SU-DHL-6 (cell line): ENCODE results near the gene CHORDC1.

Source experiments
- H2AFZ ChIP-seq: fragments of 200-600 bp; sonication (generic); 2 replicates; pipeline ENCODE4 v1.6.1; 2014; ENCODE audit warnings: low read depth, mild to moderate bottlenecking, moderate library complexity, mixed read lengths, antibody characterized with exemption, low read length; ENCODE audit not compliant: severe bottlenecking
- H3F3A ChIP-seq: fragments of 200-600 bp; shearing (Covaris generic); 2 replicates; pipeline ENCODE4 v1.6.0; 2016; ENCODE audit warnings: antibody characterized with exemption, mild to moderate bottlenecking; ENCODE audit not compliant: insufficient read depth
- H3K27ac ChIP-seq: fragments of 200-600 bp; sonication (generic); 2 replicates; pipeline ENCODE4 v1.5.1; 2016; ENCODE audit warnings: low read depth, mild to moderate bottlenecking, low read length, moderate library complexity, mixed read lengths
- H3K27me3 ChIP-seq: fragments of 200-600 bp; sonication (generic), shearing (Covaris generic); 2 replicates; pipeline ENCODE4 v1.6.0; 2014; ENCODE audit warnings: mild to moderate bottlenecking, low read length
- H3K36me3 ChIP-seq: fragments of 200-600 bp; sonication (generic); 2 replicates; pipeline ENCODE4 v1.6.1; 2014; ENCODE audit warnings: mild to moderate bottlenecking, low read length, mixed read lengths
- H3K4me2 ChIP-seq: fragments of 300-600, 200-600 bp; shearing (Covaris generic), sonication (generic); 2 replicates; pipeline ENCODE4 v1.6.0; 2014; ENCODE audit warnings: low read length, low read depth, mild to moderate bottlenecking; ENCODE audit not compliant: poor library complexity, severe bottlenecking
- H3K4me3 ChIP-seq: fragments of 200-600 bp; sonication (generic); 2 replicates; pipeline ENCODE4 v1.5.1; 2014; ENCODE audit warnings: antibody characterized with exemption, low read length, mild to moderate bottlenecking, mixed read lengths; ENCODE audit not compliant: insufficient read depth, poor library complexity, severe bottlenecking
- H3K79me2 ChIP-seq: fragments of 200-600 bp; sonication (generic); 2 replicates; pipeline ENCODE4 v1.6.1; 2014; ENCODE audit warnings: mild to moderate bottlenecking, low read length, moderate library complexity; ENCODE audit not compliant: insufficient read depth
- H3K9ac ChIP-seq: fragments of 200-600 bp; sonication (generic); 2 replicates; pipeline ENCODE4 v1.7.0; 2014; ENCODE audit warnings: mild to moderate bottlenecking, low read length
- H3K9me2 ChIP-seq: fragments of 200-600 bp; sonication (generic); replicated peaks from 2 replicates; pipeline ENCODE4 v1.6.1; 2014; ENCODE audit warnings: low read length; ENCODE audit not compliant: insufficient read depth
- H3K9me3 ChIP-seq: fragments of 200-600 bp; sonication (generic); 2 replicates; pipeline ENCODE4 v1.6.1; 2014; ENCODE audit warnings: low read length, mixed read lengths; ENCODE audit not compliant: insufficient read depth
- H4K20me1 ChIP-seq: fragments of 200-600 bp; sonication (generic); 2 replicates; pipeline ENCODE4 v1.6.1; 2014; ENCODE audit warnings: low read depth, mild to moderate bottlenecking, antibody characterized with exemption, low read length, moderate library complexity, mixed read lengths
- CTCF ChIP-seq: fragments of 200-600 bp; sonication (generic); IDR thresholded peaks from one replicate; pipeline ENCODE4 v1.5.1; 2017; ENCODE audit warnings: antibody characterized with exemption, mild to moderate bottlenecking, low read length, moderate library complexity; ENCODE audit not compliant: insufficient read depth, poor library complexity, severe bottlenecking
- EZH2phosphoT487 ChIP-seq: fragments of 200-600 bp; sonication (generic), shearing (Covaris generic); conservative IDR thresholded peaks from 2 replicates; pipeline ENCODE4 v1.6.1; 2018; ENCODE audit warnings: mild to moderate bottlenecking, antibody characterized with exemption, low read length, moderate library complexity, mixed read lengths

The CHORDC1 gene

GRCh38 chr11:90222459-90223247 is at the start of gene CHORDC1:
TSS of gene CHORDC1 (minus strand) at chr11:90223049. CDS start at chr11:90222954, 95 bp downstream.
- Histone ChIP-seq H3K36me3 (peaks cover 7% of the 10 kb centered on the region), H3F3A (no peaks in the 10 kb centered on the region), H3K27ac (peak within 1 kb of the TSS; percentile 62), H3K4me2 (peak within 1 kb of the TSS; percentile 99), H3K9ac (peak within 1 kb of the TSS; percentile 76), H4K20me1 (peaks cover 25% of the 10 kb centered on the region; the same call in 1 of the 2 replicates), H3K4me3 (peak within 1 kb of the TSS; percentile 70), H3K9me3 (no peaks in the 10 kb centered on the region), H3K27me3 (no peaks in the 10 kb centered on the region), H3K79me2 (peaks cover 55% of the 10 kb centered on the region), H3K9me2 (no peaks in the 10 kb centered on the region), H2AFZ (peak within 1 kb of the TSS; percentile 94)
- TF ChIP-seq CTCF (no peak), EZH2phosphoT487 (no peak)

GRCh38 chr11:90257158-90257525 is 34.3 kb upstream of the CHORDC1 start:
- Histone ChIP-seq H3K9me2 (no peaks in the 10 kb centered on the region), H3F3A (no peaks in the 10 kb centered on the region), H2AFZ (no peak overlapping the region), H4K20me1 (no peaks in the 10 kb centered on the region), H3K27me3 (no peaks in the 10 kb centered on the region), H3K79me2 (no peaks in the 10 kb centered on the region), H3K9ac (no peak overlapping the region), H3K4me2 (no peak overlapping the region), H3K36me3 (no peaks in the 10 kb centered on the region), H3K27ac (no peak overlapping the region), H3K9me3 (no peaks in the 10 kb centered on the region), H3K4me3 (no peak overlapping the region)
- TF ChIP-seq CTCF (no peak), EZH2phosphoT487 (no peak)

- Histone ChIP-seq H3K79me2 (no peaks in the 10 kb centered on the region), H4K20me1 (no peaks in the 10 kb centered on the region), H3K4me3 (no peak overlapping the region), H3K27me3 (no peaks in the 10 kb centered on the region), H3K9ac (no peak overlapping the region), H3K4me2 (no peak overlapping the region), H3K27ac (no peak overlapping the region), H3K36me3 (no peaks in the 10 kb centered on the region), H3K9me2 (no peaks in the 10 kb centered on the region), H2AFZ (no peak overlapping the region), H3F3A (no peaks in the 10 kb centered on the region), H3K9me3 (no peaks in the 10 kb centered on the region)
- TF ChIP-seq EZH2phosphoT487 (no peak), CTCF (no peak)
Observed at GRCh38 chr11:90256404-90257157, 33.7 kb upstream of the CHORDC1 start.
